CD4-positive, alpha-beta T cell treated with Interferon gamma for 1 hour (primary cell): ENCODE results near the gene WDR33.

Source experiments
- DNase-seq: peaks from one replicate; pipeline ENCODE4 v3.0.0-alpha.2; 2020

WDR33 gene

DNA sequence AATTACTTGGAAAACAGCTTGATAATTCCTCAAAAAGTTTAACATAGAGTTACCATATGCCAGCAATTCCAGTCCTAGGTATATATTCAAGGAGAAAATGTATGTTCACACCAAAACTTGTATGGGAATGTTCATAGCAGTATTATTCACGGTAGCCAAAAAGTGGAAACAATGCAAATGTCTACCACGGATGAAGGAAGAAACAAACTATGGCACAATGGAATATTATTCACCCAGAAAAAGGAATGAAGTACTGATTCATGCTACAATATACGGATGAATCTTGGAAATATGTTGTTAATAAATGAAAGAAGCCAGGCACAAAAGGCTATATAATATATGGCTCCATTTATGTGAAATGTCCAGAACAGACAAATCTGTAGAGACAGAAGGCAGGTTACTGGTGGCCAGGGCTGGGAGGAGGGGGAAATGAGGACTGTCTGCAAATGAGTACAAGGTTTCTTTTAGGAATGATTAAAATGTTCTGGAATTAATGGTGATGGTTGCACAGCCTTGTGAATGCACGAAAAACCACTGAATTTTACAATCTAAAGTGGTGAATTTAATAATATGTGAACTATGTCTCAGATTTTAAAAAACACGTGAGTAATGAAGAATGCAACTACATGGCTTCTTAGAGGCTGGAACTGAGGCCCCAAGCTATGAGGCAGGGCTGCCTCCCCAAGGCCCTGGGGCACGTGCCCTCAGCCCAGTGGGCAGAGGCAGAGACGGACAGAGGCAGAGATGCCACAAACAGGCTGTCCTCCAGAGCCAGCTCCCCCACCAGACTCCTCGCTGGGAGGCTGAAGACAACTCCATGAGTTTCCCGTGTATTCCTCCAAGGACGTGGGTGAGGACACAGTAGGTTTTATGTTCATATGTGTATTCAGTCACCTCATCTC, 140.7 kb downstream of the WDR33 start:
- no peak for DNase-seq

DNA sequence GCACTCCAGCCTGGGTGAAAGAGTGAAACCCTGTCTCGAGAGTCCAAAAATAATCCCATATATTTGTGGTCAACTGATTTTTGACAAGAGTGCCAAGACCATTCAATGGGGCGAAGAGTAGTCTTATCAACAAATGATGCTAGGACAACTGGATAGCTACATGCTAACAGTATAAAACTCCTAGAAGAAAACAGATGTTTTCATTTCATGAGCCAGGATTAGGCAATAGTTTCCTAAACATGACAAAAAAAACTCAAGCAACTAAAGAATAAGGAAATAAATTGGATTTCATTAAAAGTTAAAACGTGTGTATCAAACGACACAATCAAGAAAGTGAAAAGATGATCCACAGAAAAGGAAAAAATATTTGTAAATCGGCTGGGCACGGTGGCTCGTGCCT, 141.9 kb downstream of the WDR33 start:
- no peak for DNase-seq

DNA sequence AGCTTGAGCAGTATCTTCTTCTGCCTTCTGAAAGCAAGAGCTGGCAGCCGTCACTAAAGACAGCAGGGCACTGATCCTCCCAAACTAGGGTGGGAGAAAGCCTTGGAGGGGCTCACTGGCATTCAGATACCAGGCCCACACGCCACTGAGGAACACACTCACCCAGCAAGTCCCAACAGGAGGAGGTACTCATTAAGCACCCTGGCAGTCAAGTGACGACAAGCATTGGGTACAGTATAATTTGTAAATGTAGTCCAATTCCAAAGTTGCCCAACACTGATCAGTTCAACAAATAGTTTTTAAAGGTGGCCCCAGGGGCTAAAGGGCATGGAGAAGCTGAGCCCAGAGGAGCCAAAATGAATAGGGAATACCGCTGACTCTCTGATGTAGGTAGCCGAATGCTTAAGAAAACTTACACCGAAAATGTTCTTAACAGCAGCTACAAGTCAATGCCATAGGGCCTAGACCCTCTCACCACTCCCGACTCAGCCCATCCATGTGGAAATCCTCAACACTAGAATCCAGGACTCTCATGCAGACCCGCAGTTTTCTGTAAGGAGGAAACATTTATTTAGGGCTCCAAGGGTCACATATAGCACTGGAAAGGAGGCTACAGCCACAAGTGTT, 145.6 kb downstream of the WDR33 start:
- no peak for DNase-seq

DNA sequence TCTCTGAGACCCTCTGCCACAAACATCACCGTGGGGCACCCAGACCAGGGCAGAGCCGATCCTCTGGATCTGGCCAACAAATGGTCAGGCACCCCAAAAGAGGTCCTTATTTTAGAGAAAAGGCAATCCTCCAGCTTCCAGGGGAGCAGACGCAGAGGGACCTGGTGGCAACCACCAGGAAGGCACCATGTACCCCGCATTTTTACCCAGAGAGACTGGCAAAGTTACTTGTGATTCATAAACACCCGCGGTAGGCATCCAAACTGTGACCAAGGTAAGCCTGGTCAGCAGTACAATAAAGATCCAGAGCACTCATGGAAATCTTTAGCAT, 146.1 kb downstream of the WDR33 start:
- no peak for DNase-seq

GRCh38 chr2:127664065-127664894, 146.7 kb downstream of the WDR33 start:
- no peak for DNase-seq

DNA sequence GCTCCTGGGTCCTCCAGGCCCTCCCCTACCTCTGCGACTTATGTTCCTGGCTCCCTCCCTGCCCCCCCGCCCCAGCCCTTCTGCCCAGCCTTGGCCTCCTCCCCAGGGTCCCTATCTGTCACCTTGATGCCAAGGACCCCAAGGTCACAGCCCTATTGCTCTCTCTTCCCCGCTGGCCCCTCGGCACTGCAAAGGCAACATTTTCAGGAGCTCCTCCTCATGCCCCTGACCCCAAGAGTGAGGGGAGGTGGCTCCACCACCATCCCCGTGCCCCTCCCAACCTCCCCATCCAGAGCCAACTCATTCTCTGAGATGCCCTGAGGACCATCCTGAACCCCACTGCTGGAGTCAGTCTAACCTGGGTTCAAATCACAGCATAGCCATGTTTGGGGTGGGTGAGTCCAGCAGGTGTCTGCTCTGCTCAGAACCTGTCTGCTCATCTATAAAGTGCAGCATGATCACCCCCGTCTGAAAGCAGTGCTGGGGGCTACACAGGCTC, 147.4 kb downstream of the WDR33 start:
- no peak for DNase-seq

- DNase-seq: no peak
Observed at GRCh38 chr2:127662937-127663565, 147.9 kb downstream of the WDR33 start.

DNA sequence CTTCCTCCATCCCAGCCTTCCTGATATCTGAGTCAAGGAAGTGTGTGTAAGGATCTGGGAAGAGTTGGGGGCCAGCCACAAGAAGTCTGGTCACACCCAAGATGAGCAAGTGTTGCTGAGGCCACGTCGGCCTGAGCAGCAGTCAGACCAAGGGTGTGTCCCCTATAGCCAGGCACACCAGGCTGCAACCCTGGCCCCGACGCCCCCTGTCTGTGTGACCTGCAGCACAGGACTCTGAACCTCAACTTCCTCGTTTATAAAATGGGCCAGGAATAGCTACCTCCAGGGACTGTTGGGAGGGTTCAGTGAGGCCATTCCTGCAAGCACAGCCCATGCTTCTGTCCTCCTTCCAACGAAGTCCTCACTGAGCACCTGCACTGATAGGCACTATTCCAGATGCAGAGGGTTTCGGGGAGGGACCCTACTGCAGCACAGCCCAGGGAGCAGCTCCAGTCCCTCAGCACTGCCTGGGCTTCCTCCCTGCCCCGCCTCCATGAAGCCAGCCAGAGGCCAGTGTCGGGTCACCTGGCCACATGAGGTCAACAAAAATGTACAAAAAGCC, 148.9 kb downstream of the WDR33 start:
- no peak for DNase-seq

- no peak for DNase-seq
Observed at GRCh38 chr2:127661072-127661649, 149.8 kb downstream of the WDR33 start.

DNA sequence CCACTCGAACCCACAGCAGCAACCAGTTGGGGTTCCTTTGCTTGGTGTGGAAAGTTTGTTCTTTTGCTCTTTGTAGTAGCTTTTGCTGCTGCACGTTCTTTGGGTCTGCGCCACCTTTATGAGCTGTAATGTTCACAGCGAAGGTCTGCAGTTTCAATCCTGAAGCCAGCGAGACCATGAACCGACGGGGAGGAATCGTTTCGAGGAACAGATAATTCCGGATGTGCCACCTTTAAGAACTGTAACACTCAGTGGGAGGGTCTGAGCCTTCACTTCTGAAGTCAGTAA, 150.7 kb downstream of the WDR33 start:
- DNase-seq: no peak

DNA sequence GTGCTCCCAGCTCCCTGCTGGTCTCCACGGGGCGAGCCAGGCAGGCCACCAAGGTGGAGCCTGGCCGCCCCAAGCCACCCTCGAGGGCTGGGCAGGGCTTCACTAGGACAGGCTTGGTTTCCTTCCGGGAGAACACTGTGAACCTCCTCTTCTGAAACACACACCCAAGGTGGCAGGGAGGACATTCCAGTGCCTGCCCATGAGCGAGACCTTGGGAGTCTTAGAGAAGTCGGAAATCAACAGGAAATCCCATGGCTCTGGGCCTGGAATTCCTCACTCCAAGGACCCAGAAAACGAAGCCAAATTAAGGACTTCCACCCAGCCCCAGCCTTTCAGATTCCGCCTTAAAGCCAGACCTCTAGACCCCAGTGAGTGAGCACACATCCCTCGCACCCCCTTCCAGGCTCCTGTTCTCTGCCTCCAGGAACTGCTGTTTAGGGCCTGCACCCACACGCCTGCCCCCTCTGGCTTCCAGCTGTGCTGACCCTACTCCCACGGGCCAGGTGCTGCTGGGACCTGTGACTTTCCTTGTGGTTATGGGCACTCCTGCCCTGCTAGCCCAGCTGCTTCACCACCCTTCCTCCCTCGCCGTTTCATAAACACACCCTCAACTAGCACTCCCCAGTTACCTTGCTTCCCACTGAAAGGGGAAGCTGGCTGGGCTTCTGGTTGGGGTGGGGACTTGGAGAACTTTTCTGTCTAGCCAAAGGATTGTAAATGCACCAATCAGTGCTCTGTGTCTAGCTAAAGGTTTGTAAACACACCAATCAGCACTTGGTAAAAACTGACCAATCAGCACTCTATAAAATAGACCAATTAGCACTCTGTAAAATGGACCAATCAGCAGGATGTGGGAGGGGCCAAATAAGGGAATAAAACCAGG, 151.3 kb downstream of the WDR33 start:
- no peak for DNase-seq

- no peak for DNase-seq
Observed at GRCh38 chr2:127658641-127659407, 152.1 kb downstream of the WDR33 start.

- DNase-seq: no peak
Observed at GRCh38 chr2:127658146-127658545, 152.8 kb downstream of the WDR33 start.

- DNase-seq: no peak
Observed at GRCh38 chr2:127657232-127657595, 153.8 kb downstream of the WDR33 start.

DNA sequence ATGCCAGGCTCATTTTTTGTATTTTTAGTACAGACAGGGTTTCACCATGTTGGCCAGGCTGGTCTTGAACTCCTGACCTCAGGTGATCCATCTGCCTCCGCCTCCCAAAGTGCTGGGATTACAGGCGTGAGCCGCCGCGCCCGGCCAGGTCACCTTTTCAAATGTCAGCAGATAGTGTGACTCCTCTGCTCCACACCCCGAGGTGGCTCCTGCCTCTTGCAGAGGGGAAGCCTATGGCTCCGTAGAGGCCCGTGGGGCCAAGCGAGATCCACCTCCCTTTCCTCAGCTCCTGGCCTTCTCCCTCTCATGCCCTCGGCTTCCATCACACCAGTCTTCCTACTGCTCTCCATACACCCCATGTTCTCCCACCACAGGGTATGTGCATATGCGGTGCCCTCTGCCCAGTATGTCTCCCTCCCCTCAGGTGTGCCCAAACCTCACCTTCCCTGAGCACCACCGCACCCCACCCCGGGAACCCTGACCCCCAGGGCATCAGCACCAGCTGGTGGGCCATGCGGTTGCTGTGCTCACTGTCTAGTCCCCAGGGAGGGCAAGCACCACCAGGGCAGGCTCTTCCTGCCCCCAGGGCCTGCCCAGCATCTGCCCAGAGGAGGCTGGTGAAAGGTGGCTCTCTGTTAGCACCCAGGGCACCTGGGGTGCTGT, 154.3 kb downstream of the WDR33 start:
- no peak for DNase-seq

- DNase-seq: no peak
Observed at GRCh38 chr2:127655209-127656073, 155.5 kb downstream of the WDR33 start.

- no peak for DNase-seq
Observed at GRCh38 chr2:127654838-127655175, 156.2 kb downstream of the WDR33 start.

DNA sequence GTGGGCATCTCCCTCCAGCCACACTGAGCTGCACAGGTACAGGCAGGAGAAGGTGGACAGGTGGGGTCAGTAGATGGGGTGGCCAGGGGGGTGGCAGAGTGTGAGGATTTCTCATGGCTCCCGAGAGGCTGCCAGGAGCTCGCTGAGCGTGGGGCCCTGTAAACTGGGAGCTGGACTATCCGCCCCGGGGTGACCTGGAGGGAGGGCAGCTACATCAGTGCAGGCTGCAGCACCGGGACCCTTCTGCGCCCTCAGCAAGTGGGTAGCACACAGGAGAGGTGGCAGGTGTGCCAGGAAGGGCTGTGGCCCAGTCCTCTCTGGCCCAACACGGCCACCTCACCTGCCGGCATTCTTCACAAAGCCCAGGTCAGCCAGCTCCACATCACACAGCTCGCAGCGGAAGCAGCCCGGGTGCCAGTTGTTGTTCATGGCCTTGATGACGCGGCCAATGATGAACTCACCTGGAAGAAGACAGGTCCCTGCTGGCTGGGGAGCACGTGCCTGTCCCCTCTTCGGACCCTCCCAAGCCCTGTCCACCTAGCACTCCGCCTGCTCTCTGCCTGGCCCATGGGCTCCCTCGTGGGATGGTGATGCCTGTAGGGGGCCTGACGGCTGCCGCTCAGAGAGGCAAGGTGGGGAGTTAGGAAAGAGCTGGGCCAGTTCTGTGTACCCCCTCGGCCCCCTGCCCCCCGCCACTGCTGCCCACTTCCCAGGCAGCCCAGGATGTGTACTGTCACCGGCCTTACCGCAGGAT, 156.7 kb downstream of the WDR33 start:
- no peak for DNase-seq
